GM21717 (cell line): ENCODE data around the gene MOB2.

Source experiments
- ATAC-seq: cut with Tn5 transposase; IDR thresholded peaks from one replicate; pipeline ENCODE4 v1.9.1; 2021; ENCODE audit warnings: mild to moderate bottlenecking, moderate library complexity; ENCODE audit not compliant: unreplicated experiment

The MOB2 gene

DNA sequence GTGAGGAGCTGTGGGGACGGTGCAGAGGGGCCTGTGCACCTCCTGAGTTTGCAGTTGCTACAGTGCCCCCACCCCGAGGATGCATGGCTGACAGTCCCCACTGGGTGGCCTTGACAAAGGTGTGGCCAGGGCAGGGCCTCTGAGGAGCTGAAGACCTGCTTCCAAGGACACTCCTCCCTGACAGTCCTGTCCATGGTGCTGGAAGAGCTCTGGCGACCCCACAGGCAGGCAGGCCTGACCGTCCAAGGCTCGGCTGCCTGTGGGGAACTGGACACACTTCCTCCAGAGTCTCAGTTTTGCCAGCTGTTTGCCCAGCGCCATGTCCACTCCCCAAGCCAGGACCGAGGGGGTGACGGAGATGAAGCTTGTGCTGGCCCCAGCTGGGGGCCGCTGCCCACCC lies 64.1 kb downstream of the MOB2 start:
- ATAC-seq: no peak

DNA sequence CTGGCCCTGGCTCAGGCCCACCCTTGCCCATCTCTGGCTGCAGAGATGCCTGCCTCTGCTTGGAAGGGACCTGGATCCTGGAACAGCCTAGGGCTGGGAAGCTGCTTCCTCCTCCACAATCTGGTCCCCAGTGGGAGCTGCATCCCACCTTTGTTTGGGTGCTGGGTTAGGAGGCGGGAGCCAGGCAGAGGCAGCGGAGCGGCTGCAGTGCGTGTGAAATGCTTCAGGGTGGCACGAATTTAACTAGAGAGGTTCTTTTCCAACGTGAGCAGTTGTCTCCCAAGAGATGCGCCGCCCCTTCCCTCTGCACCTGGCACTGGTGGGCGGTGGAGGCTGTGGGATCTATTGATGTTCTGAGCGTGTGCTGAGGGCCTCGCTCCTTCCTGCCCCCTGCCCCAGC lies 65.3 kb downstream of the MOB2 start:
- ATAC-seq: no peak

DNA sequence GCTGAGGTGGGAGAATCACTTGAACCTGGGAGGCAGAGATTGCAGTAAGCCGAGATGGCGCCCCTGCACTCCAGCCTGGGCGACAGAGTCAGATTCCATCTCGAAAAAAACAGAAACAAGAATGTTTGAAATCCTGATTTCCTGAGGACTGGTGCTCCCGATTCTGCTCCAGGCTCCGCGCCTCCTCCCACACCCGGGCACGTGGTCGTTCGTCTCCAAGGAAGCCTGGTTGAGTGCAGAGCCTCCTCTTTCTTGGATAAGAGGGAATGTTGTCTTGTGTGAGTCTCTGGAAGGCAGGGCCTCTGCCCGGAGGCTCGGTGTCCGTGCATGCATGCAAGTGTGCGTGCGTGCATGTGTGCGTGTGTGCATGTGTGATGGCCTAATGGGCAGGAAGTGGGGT lies 66.8 kb downstream of the MOB2 start:
- no peak for ATAC-seq
